ENCODE measurements around the gene ABCG1. TPM values are rescaled to one million over a fixed set of nuclear protein-coding genes. Genes with fewer than 3 reads are reported as not detected.
A peak's percentile ranks its signal among the peaks of the same experiment; 100 is the strongest.

ABCG1 gene
- total and polyA plus RNA-seq, 3 experiments from 2014 or later = 3.7 to 15.7 (median 3.8) TPM

GRCh38 chr21:42247716-42248115, 28.8 kb downstream of the ABCG1 start:
- H3K27me3 Mint-ChIP-seq = peaks cover 0 to 2% of the 10 kb centered on the region in 2 donors
- Histone ChIP-seq H3K4me1 (ENCODE audit: insufficient read depth, low read length) (no peaks in the 10 kb centered on the region), H3K9me3 (ENCODE audit: low read length) (no peaks in the 10 kb centered on the region), H3K27me3 (ENCODE audit: insufficient read depth, low read length, poor library complexity, severe bottlenecking) (no peaks in the 10 kb centered on the region), H3K27ac (ENCODE audit: low read depth, low read length) (no peak overlapping the region), H3K4me3 (ENCODE audit: low read length) (no peak overlapping the region), H3K36me3 (ENCODE audit: insufficient read depth, low read length) (no peaks in the 10 kb centered on the region)
- no peak for DNase-seq
- no peak overlapping the region for H3K4me3 Mint-ChIP-seq
- CTCF ChIA-PET = no interaction called here
- H3K36me3 Mint-ChIP-seq = peaks cover 9 to 10% (median 9%) of the 10 kb centered on the region in 3 donors
- peaks cover 9 to 31% (median 24%) of the 10 kb centered on the region in 3 donors for H3K4me1 Mint-ChIP-seq
- no peak overlapping the region for H3K27ac Mint-ChIP-seq
- H3K9me3 Mint-ChIP-seq = no peaks in the 10 kb centered on the region
- POLR2A ChIA-PET = no interaction called here

GRCh38 chr21:42248241-42248640, 29.3 kb downstream of the ABCG1 start:
- Mint-ChIP-seq H3K27me3 (peaks cover 0 to 2% of the 10 kb centered on the region in 2 donors), H3K9me3 (no peaks in the 10 kb centered on the region), H3K36me3 (peaks cover 9 to 10% (median 9%) of the 10 kb centered on the region in 3 donors), H3K27ac (peak overlapping the region in 2 of 8 donors; percentile 8 to 27), H3K4me3 (no peak overlapping the region), H3K4me1 (peaks cover 11 to 31% (median 21%) of the 10 kb centered on the region in 3 donors)
- no peaks in the 10 kb centered on the region for H3K36me3 ChIP-seq (ENCODE audit: insufficient read depth, low read length)
- no peak overlapping the region for H3K4me3 ChIP-seq (ENCODE audit: low read length)
- H3K27ac ChIP-seq (ENCODE audit: low read depth, low read length) = no peak overlapping the region
- H3K4me1 ChIP-seq (ENCODE audit: insufficient read depth, low read length) = no peaks in the 10 kb centered on the region
- POLR2A ChIA-PET = no interaction called here
- CTCF ChIA-PET = no interaction called here
- H3K27me3 ChIP-seq (ENCODE audit: insufficient read depth, low read length, poor library complexity, severe bottlenecking) = no peaks in the 10 kb centered on the region
- H3K9me3 ChIP-seq (ENCODE audit: low read length) = no peaks in the 10 kb centered on the region
- no peak for DNase-seq

DNA sequence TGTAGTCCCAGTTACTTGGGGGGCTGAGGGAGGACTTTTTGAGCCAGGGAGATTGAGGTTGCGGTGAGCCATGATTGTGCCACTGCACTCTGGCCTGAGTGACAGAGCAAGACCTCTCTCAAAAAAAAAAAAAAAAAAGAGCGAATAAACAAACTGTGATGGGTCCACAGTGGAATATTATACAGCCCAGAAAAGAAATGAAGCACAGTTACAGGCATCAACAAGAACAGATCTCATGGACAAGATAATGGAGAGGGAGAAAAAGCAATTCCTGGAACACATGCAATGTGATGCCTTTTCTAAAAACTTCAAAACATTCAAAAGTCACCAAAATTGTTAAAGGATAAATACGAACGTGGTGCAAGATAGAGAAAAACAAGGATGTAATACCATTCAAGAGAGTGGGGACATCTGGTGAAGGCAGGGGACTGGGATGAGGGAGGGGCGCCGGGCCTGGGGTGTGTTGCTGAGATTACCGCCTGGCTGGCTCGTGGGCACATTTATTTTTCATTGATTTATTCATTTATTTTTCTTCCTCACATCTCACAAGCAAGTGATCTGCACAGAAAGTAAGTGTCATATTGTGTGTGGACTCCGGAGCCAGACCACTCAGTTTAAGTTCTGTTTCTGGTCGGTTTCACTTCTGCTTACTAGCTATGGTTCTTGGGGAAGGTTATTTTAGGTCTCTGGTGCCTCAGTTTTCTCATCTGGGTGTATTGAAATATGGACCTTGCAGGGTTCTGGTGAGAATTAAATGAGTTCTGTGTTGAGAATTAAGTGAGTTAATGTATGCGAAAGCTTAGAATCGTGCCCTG, 30.1 kb downstream of the ABCG1 start:
- DNase-seq = no peak
- H3K36me3 ChIP-seq (ENCODE audit: insufficient read depth, low read length) = no peaks in the 10 kb centered on the region
- peaks cover 9 to 10% (median 9%) of the 10 kb centered on the region in 3 donors for H3K36me3 Mint-ChIP-seq
- H3K4me3 ChIP-seq (ENCODE audit: low read length) = no peak overlapping the region
- H3K27ac Mint-ChIP-seq = peak overlapping the region in 2 of 8 donors; percentile 7 to 12
- peaks cover 16 to 38% (median 28%) of the 10 kb centered on the region in 3 donors for H3K4me1 Mint-ChIP-seq
- no peak overlapping the region for H3K27ac ChIP-seq (ENCODE audit: low read depth, low read length)
- H3K9me3 Mint-ChIP-seq = no peaks in the 10 kb centered on the region
- H3K27me3 Mint-ChIP-seq = peaks cover 0 to 2% of the 10 kb centered on the region in 2 donors
- H3K4me3 Mint-ChIP-seq = no peak overlapping the region
- ChIA-PET CTCF (interaction anchor here (1.3 to 1.5 kb wide), 2 partner anchors 10 to 96 kb away, joined by 3 to 4 read pairs; no protein-coding TSS in a partner anchor), POLR2A (no interaction called here)
- H3K27me3 ChIP-seq (ENCODE audit: insufficient read depth, low read length, poor library complexity, severe bottlenecking) = no peaks in the 10 kb centered on the region
- no peaks in the 10 kb centered on the region for H3K9me3 ChIP-seq (ENCODE audit: low read length)
- H3K4me1 ChIP-seq (ENCODE audit: insufficient read depth, low read length) = no peaks in the 10 kb centered on the region

DNA sequence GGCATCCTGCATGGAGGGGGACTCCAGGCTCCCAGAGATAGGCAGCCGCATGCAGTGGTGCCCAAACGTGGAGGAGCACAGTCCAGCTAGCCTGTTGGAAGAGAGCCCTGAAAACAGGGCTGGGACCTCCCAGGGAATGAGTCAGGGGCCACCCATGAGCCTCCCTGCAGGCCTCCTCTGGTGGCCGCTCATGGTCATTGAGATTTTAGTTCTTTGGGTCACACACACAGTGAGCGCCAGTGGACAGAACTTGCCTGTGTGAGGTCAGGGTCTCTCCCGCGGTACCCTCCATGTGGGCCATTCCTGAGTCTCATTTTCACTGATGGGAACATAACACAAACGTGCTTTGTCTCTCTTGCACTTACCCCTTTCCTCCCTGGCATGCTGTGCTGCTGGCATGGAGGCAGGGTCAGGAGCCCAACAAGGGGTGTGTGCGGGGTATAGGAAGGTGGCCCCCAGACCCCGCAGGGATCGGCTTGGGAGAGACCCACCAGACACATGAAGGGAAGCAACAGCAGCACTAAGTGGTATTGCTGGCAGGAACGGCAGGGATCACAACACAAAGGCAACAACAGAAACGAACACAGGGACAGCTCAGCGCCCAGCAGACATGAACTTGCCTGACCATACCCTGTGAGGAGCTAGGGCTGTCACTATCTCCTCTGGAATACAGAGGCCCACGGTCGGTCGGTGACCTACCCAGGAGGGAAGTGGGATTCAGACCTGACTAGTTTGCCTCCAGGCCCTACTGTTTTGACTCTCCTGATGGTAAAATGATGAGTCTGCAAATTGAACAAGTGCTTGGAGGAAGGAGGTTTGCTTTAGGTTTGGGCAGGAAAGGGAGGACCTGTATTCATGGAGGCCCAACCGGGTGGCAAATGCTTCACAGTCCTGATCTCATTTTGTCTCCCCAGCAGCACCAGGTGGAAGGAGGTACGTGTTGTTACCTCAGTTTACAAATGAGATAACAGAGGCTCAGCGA, 31.8 kb downstream of the ABCG1 start:
- Histone ChIP-seq H3K27ac (ENCODE audit: low read depth, low read length) (no peak overlapping the region), H3K4me1 (ENCODE audit: insufficient read depth, low read length) (no peaks in the 10 kb centered on the region), H3K4me3 (ENCODE audit: low read length) (no peak overlapping the region), H3K27me3 (ENCODE audit: insufficient read depth, low read length, poor library complexity, severe bottlenecking) (no peaks in the 10 kb centered on the region), H3K36me3 (ENCODE audit: insufficient read depth, low read length) (no peaks in the 10 kb centered on the region), H3K9me3 (ENCODE audit: low read length) (no peaks in the 10 kb centered on the region)
- Mint-ChIP-seq H3K27me3 (peaks cover 0 to 2% of the 10 kb centered on the region in 2 donors), H3K36me3 (peaks cover 9 to 10% (median 9%) of the 10 kb centered on the region in 3 donors), H3K9me3 (no peaks in the 10 kb centered on the region), H3K27ac (peak overlapping the region in 1 of 8 donors; percentile 43), H3K4me1 (peaks cover 22 to 48% (median 34%) of the 10 kb centered on the region in 3 donors), H3K4me3 (peak overlapping the region in 1 of 7 donors; percentile 18)
- POLR2A ChIA-PET = no interaction called here
- CTCF ChIA-PET = interaction anchor here (1.0 to 1.5 kb wide), 4 partner anchors 9 to 31 kb away, joined by 3 to 4 read pairs (median 3); partner anchors contain the start of gene ABCG1
- no peak for DNase-seq

DNA sequence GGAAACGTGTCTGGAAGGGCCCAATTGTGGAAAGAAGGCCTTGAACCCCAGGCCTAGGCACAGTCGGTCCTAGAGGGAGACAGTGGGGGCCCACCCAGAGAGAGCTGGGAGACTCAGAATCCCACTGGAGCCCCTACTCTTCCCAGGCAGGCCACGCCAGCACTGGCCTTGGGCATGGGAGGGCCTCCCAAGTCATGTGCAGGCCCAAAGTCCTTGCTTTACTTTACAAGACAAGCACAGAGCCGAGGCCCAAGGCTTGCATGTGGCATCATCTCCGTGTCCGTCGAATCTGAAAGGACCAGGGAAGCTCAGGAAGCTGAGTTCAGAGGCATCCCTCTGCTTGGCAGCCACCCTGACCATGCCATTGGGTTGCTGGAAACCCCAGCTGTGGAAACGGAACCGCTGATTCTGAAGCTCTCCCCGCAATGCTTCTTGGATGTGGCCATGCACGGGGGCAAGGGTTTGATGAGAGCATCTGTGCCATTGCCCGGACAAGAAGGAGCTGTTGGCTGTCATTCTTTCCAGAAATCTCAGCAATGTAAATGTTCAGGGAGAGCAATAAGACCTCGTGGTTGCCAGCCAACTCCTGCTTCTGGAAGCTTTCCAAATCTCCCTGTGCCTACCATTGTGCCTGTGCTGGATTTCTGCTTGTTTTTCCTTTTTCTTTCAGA, 32.8 kb downstream of the ABCG1 start:
- no peak overlapping the region for H3K4me3 ChIP-seq (ENCODE audit: low read length)
- H3K9me3 Mint-ChIP-seq = no peaks in the 10 kb centered on the region
- peaks cover 9 to 10% (median 9%) of the 10 kb centered on the region in 3 donors for H3K36me3 Mint-ChIP-seq
- peaks cover 0 to 2% of the 10 kb centered on the region in 2 donors for H3K27me3 Mint-ChIP-seq
- H3K27me3 ChIP-seq (ENCODE audit: insufficient read depth, low read length, poor library complexity, severe bottlenecking) = no peaks in the 10 kb centered on the region
- POLR2A ChIA-PET = no interaction called here
- no peak for DNase-seq
- H3K9me3 ChIP-seq (ENCODE audit: low read length) = no peaks in the 10 kb centered on the region
- H3K4me1 ChIP-seq (ENCODE audit: insufficient read depth, low read length) = no peaks in the 10 kb centered on the region
- CTCF ChIA-PET = interaction anchor here (1.0 to 2.5 kb wide), 4 partner anchors 12 to 106 kb away, joined by 3 to 15 read pairs (median 3); partner anchors contain the start of gene ABCG1
- H3K4me3 Mint-ChIP-seq = no peak overlapping the region
- H3K27ac Mint-ChIP-seq = peak overlapping the region in 1 of 8 donors; percentile 50
- no peak overlapping the region for H3K27ac ChIP-seq (ENCODE audit: low read depth, low read length)
- H3K4me1 Mint-ChIP-seq = peaks cover 23 to 51% (median 37%) of the 10 kb centered on the region in 3 donors
- H3K36me3 ChIP-seq (ENCODE audit: insufficient read depth, low read length) = no peaks in the 10 kb centered on the region

DNA sequence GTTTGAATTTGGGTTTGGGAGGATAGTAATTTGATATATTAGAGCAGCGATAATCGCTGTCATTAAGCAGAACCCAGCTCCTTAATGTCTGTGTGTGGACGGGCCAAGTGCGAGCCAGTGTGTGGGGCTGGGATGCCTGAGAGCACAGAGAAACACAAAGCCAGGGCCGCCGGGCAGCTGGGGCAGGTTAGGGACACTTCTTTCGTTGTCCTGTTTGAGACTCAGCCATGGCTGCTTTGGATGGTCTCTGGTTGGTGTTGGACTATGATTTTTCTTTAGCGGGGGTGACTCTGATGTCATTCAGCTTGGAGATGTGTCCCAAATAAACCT, 33.4 kb downstream of the ABCG1 start:
- Histone ChIP-seq H3K36me3 (ENCODE audit: insufficient read depth, low read length) (no peaks in the 10 kb centered on the region), H3K4me1 (ENCODE audit: insufficient read depth, low read length) (no peaks in the 10 kb centered on the region), H3K4me3 (ENCODE audit: low read length) (no peak overlapping the region), H3K9me3 (ENCODE audit: low read length) (no peaks in the 10 kb centered on the region), H3K27me3 (ENCODE audit: insufficient read depth, low read length, poor library complexity, severe bottlenecking) (no peaks in the 10 kb centered on the region), H3K27ac (ENCODE audit: low read depth, low read length) (no peak overlapping the region)
- no peaks in the 10 kb centered on the region for H3K9me3 Mint-ChIP-seq
- ChIA-PET POLR2A (no interaction called here), CTCF (interaction anchor here (0.9 to 2.5 kb wide), 6 partner anchors 13 to 107 kb away, joined by 3 to 15 read pairs (median 3); partner anchors contain the start of gene ABCG1)
- no peak overlapping the region for H3K4me3 Mint-ChIP-seq
- H3K27me3 Mint-ChIP-seq = peaks cover 0 to 2% of the 10 kb centered on the region in 2 donors
- H3K4me1 Mint-ChIP-seq = peaks cover 25 to 47% (median 39%) of the 10 kb centered on the region in 3 donors
- peak overlapping the region in 1 of 8 donors; percentile 50 for H3K27ac Mint-ChIP-seq
- H3K36me3 Mint-ChIP-seq = peaks cover 7 to 8% (median 8%) of the 10 kb centered on the region in 3 donors
- DNase-seq = no peak

DNA sequence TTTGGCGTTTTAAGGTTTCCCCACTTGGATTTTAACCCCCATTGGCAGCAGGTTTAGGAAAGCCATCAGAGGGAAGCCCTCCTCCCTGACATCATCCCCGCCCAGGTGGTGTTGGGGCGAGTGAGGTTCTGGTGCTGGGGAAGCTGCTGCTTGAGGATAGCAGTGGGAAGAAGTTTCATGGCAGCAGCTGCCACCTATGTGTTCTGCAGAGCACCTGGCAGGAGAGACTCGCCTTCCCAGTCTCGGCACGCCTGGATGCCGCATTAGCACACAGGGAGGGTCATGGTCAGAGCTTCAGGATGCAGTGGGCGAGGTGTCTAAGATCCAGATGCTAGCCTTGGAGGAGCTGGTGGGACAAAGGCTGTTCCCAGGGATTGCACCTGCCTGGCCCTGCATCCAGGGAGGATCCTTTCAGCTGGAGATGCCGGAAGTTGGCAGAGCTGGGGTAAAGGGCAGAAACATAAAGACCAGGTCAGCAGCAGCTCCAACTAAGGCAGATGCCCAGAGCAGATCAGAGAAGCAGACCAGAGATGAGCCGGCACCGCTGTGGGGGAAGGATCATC, 33.9 kb downstream of the ABCG1 start:
- POLR2A ChIA-PET = no interaction called here
- Histone ChIP-seq H3K4me1 (ENCODE audit: insufficient read depth, low read length) (no peaks in the 10 kb centered on the region), H3K9me3 (ENCODE audit: low read length) (no peaks in the 10 kb centered on the region), H3K4me3 (ENCODE audit: low read length) (no peak overlapping the region), H3K27ac (ENCODE audit: low read depth, low read length) (no peak overlapping the region), H3K27me3 (ENCODE audit: insufficient read depth, low read length, poor library complexity, severe bottlenecking) (no peaks in the 10 kb centered on the region), H3K36me3 (ENCODE audit: insufficient read depth, low read length) (no peaks in the 10 kb centered on the region)
- CTCF ChIA-PET = interaction anchor here (0.9 to 2.6 kb wide), 6 partner anchors 13 to 107 kb away, joined by 3 to 15 read pairs (median 3); no protein-coding TSS in a partner anchor
- no peak for DNase-seq
- Mint-ChIP-seq H3K9me3 (no peaks in the 10 kb centered on the region), H3K4me3 (no peak overlapping the region), H3K36me3 (peaks cover 3 to 4% (median 3%) of the 10 kb centered on the region in 3 donors), H3K27me3 (peaks cover 0 to 2% of the 10 kb centered on the region in 2 donors), H3K4me1 (peaks cover 27 to 42% (median 42%) of the 10 kb centered on the region in 3 donors), H3K27ac (no peak overlapping the region)
